Skeletal muscle tissue (tissue), 4 donors: ENCODE results near the gene RAB8B. TPM values are rescaled to one million over a fixed set of nuclear protein-coding genes. Genes with fewer than 3 reads are reported as not detected.

Experiments
- H3K27ac ChIP-seq: one replicate; pipeline ENCODE4 v1.7.0; 2013; ENCODE audit warnings: mild to moderate bottlenecking, low read depth, low read length, inconsistent platforms
- H3K27me3 ChIP-seq, 3 donors: one replicate each; pipeline ENCODE4 v1.7.0; 2013; ENCODE audit warnings: low read length in 3 of 3; ENCODE audit not compliant: control insufficient read depth in 3 of 3, insufficient read depth in 3 of 3
- H3K36me3 ChIP-seq, 3 donors: one replicate each; pipeline ENCODE4 v1.7.0; 2013; ENCODE audit warnings: low read length in 3 of 3; ENCODE audit not compliant: control insufficient read depth in 3 of 3, insufficient read depth in 3 of 3
- H3K4me1 ChIP-seq, 3 donors: one replicate each; pipeline ENCODE4 v1.7.0; 2013; ENCODE audit warnings: low read length in 3 of 3, mild to moderate bottlenecking in 3 of 3; ENCODE audit not compliant: control insufficient read depth in 3 of 3, insufficient read depth in 3 of 3
- H3K4me3 ChIP-seq, 3 donors: one replicate each; pipeline ENCODE4 v1.7.0; 2013; ENCODE audit warnings: low read length in 3 of 3
- H3K9ac ChIP-seq, 3 donors: one replicate each; pipeline ENCODE4 v1.7.0; 2013; ENCODE audit warnings: low read length in 3 of 3, mild to moderate bottlenecking in 3 of 3, moderate library complexity in 2 of 3, low read depth in 1 of 3
- H3K9me3 ChIP-seq, 3 donors: one replicate each; pipeline ENCODE4 v1.7.0; 2013; ENCODE audit warnings: low read length in 3 of 3; ENCODE audit not compliant: control insufficient read depth in 3 of 3
- total RNA-seq: library from RNA; depleted of rRNA; stranded (reverse); fragments of >200 nt; gene quantifications from one replicate; pipeline ENCODE4 v1.2.3, GENCODE V29; 2014
- donor health status: Osteomylitis.

The RAB8B gene
- total RNA-seq, 1 donor from 2014 or later = 26.6 TPM

- H3K9me3 ChIP-seq = no peaks in the 10 kb centered on the region
- no peak overlapping the region for H3K4me3 ChIP-seq
- peaks cover 11 to 20% (median 15%) of the 10 kb centered on the region in 3 donors for H3K4me1 ChIP-seq
- no peaks in the 10 kb centered on the region for H3K27me3 ChIP-seq
- no peaks in the 10 kb centered on the region for H3K36me3 ChIP-seq
- H3K27ac ChIP-seq = no peak overlapping the region
- no peak overlapping the region for H3K9ac ChIP-seq
Measured at GRCh38 chr15:63192619-63193206, 3.3 kb downstream of the RAB8B start.

GRCh38 chr15:63194302-63194701 lies 4.9 kb downstream of the RAB8B start:
- peaks cover 7 to 12% (median 11%) of the 10 kb centered on the region in 3 donors for H3K4me1 ChIP-seq
- H3K9ac ChIP-seq = no peak overlapping the region
- no peak overlapping the region for H3K27ac ChIP-seq

GRCh38 chr15:63194880-63195568 lies 5.6 kb downstream of the RAB8B start:
- H3K27me3 ChIP-seq = no peaks in the 10 kb centered on the region
- peaks cover 7 to 11% (median 10%) of the 10 kb centered on the region in 3 donors for H3K4me1 ChIP-seq
- no peak overlapping the region for H3K4me3 ChIP-seq
- no peak overlapping the region for H3K27ac ChIP-seq
- no peaks in the 10 kb centered on the region for H3K36me3 ChIP-seq
- H3K9ac ChIP-seq = no peak overlapping the region
- H3K9me3 ChIP-seq = no peaks in the 10 kb centered on the region

More at GRCh38 chr15:63194302-63194701, 4.9 kb downstream of the RAB8B start:
- Histone ChIP-seq H3K36me3 (no peaks in the 10 kb centered on the region), H3K27me3 (no peaks in the 10 kb centered on the region), H3K9me3 (no peaks in the 10 kb centered on the region), H3K4me3 (no peak overlapping the region)

GRCh38 chr15:63195569-63196015 lies 6.2 kb downstream of the RAB8B start:
- no peaks in the 10 kb centered on the region for H3K27me3 ChIP-seq
- H3K9me3 ChIP-seq = no peaks in the 10 kb centered on the region
- H3K36me3 ChIP-seq = no peaks in the 10 kb centered on the region
- peaks cover 2 to 6% (median 5%) of the 10 kb centered on the region in 3 donors for H3K4me1 ChIP-seq
- no peak overlapping the region for H3K27ac ChIP-seq
- no peak overlapping the region for H3K4me3 ChIP-seq
- no peak overlapping the region for H3K9ac ChIP-seq

GRCh38 chr15:63196842-63197241 lies 7.4 kb downstream of the RAB8B start:
- H3K9me3 ChIP-seq = no peaks in the 10 kb centered on the region
- peaks cover 0 to 5% (median 3%) of the 10 kb centered on the region in 3 donors for H3K4me1 ChIP-seq
- H3K9ac ChIP-seq = no peak overlapping the region
- H3K27me3 ChIP-seq = no peaks in the 10 kb centered on the region
- no peaks in the 10 kb centered on the region for H3K36me3 ChIP-seq
- H3K27ac ChIP-seq = no peak overlapping the region
- no peak overlapping the region for H3K4me3 ChIP-seq

- Histone ChIP-seq H3K9me3 (no peaks in the 10 kb centered on the region), H3K9ac (no peak overlapping the region), H3K4me1 (peaks cover 0 to 5% (median 0%) of the 10 kb centered on the region in 3 donors), H3K27ac (no peak overlapping the region), H3K4me3 (no peak overlapping the region), H3K27me3 (no peaks in the 10 kb centered on the region), H3K36me3 (no peaks in the 10 kb centered on the region)
Measured at GRCh38 chr15:63197626-63198025, 8.2 kb downstream of the RAB8B start.

- H3K9ac ChIP-seq = no peak overlapping the region
- H3K36me3 ChIP-seq = no peaks in the 10 kb centered on the region
- no peaks in the 10 kb centered on the region for H3K27me3 ChIP-seq
- H3K9me3 ChIP-seq = no peaks in the 10 kb centered on the region
- no peak overlapping the region for H3K27ac ChIP-seq
- peaks cover 0 to 5% (median 0%) of the 10 kb centered on the region in 3 donors for H3K4me1 ChIP-seq
- no peak overlapping the region for H3K4me3 ChIP-seq
Measured at GRCh38 chr15:63198371-63199250, 9.2 kb downstream of the RAB8B start.

- Histone ChIP-seq H3K27me3 (no peaks in the 10 kb centered on the region), H3K27ac (no peak overlapping the region), H3K4me1 (peaks cover 0 to 5% (median 0%) of the 10 kb centered on the region in 3 donors), H3K9ac (no peak overlapping the region), H3K9me3 (no peaks in the 10 kb centered on the region), H3K36me3 (no peaks in the 10 kb centered on the region), H3K4me3 (no peak overlapping the region)
Measured at GRCh38 chr15:63200464-63201249, 11.3 kb downstream of the RAB8B start.

GRCh38 chr15:63202861-63203260 lies 13.5 kb downstream of the RAB8B start:
- Histone ChIP-seq H3K36me3 (no peaks in the 10 kb centered on the region), H3K4me3 (no peak overlapping the region), H3K27ac (no peak overlapping the region), H3K9me3 (no peaks in the 10 kb centered on the region), H3K9ac (no peak overlapping the region), H3K4me1 (no peaks in the 10 kb centered on the region), H3K27me3 (no peaks in the 10 kb centered on the region)
